Ascending aorta (tissue), 2 donors: Measurements from ENCODE around the gene PTPRA. TPM values are rescaled to one million over a fixed set of nuclear protein-coding genes. Genes with fewer than 3 reads are reported as not detected.
"Not testable (repeated sequence)": the region's sequence is repeated elsewhere in the genome, so short reads cannot be mapped to it uniquely, and the experiment has no call there.

ENCODE experiments used
- DNase-seq, 2 donors: peaks; one replicate each; pipeline ENCODE4 v3.0.0-alpha.2; 2019; ENCODE audit warnings: low spot score in 2 of 2
- H3K27ac ChIP-seq, 2 donors: fragments of 200-600 bp; sonication (generic); one replicate each; pipeline ENCODE4 v1.5.1; 2016 to 2017; ENCODE audit warnings: mild to moderate bottlenecking in 1 of 2
- H3K27me3 ChIP-seq: fragments of 200-600 bp; sonication (generic); one replicate; pipeline ENCODE4 v1.5.1; 2017
- H3K36me3 ChIP-seq, 2 donors: fragments of 200-600 bp; sonication (generic); one replicate each; pipeline ENCODE4 v1.5.1; 2016
- H3K4me1 ChIP-seq, 2 donors: fragments of 200-600 bp; sonication (generic); one replicate each; pipeline ENCODE4 v1.5.1; 2016 to 2017; ENCODE audit warnings: mild to moderate bottlenecking in 1 of 2
- H3K4me3 ChIP-seq, 2 donors: fragments of 200-600 bp; sonication (generic); one replicate each; pipeline ENCODE4 v1.5.1; 2016 to 2017; ENCODE audit warnings: mild to moderate bottlenecking in 1 of 2
- H3K9me3 ChIP-seq, 2 donors: fragments of 200-600 bp; sonication (generic); one replicate each; pipeline ENCODE4 v1.5.1; 2016
- CTCF ChIP-seq, 3 experiments: fragments of 200-600 bp in 2 of 3; fragments of 450-650 bp in 1 of 3; sonication (generic) in 2 of 3; IDR thresholded peaks; one replicate each; pipeline ENCODE4 v1.5.1; 2016 to 2019; ENCODE audit warnings: antibody characterized with exemption in 3 of 3, mild to moderate bottlenecking in 1 of 3, moderate library complexity in 1 of 3
- intact Hi-C: fragments of 100-400 bp; cut with DNase I; formaldehyde crosslinking; loops from one replicate; pipeline ENCODE4 v1.15.1; 2023
- total RNA-seq: library from RNA; depleted of rRNA; stranded (reverse); fragments of >200 nt; gene quantifications from one replicate; pipeline ENCODE4 v1.1.0, GENCODE V29; 2016

Gene PTPRA
- total RNA-seq, 1 donor from 2014 or later: 24.2 TPM

GRCh38 chr20:3071610-3072529, 198.6 kb downstream of the PTPRA start, which contains the start of gene OXT:
Gene OXT, plus strand, starts transcription at chr20:3071620. Its CDS starts 36 bp downstream, at chr20:3071656.
- intact Hi-C loops: no loop called here
- Histone ChIP-seq H3K9me3 (no peaks in the 10 kb centered on the region), H3K27ac (no peak within 1 kb of the TSS), H3K4me1 (peaks cover 0 to 6% of the 10 kb centered on the region in 2 donors), H3K27me3 (no peaks in the 10 kb centered on the region), H3K4me3 (peak within 1 kb of the TSS; percentile 61 to 62), H3K36me3 (no peaks in the 10 kb centered on the region)
- DNase-seq: no peak
- no peak for TF ChIP-seq CTCF (IDR thresholded peaks at IDR 0.05)

GRCh38 chr20:3072530-3073250, 199.4 kb downstream of the PTPRA start:
- Histone ChIP-seq H3K27ac (no peak overlapping the region), H3K36me3 (no peaks in the 10 kb centered on the region), H3K4me3 (peak overlapping the region; percentile 61 to 62), H3K27me3 (no peaks in the 10 kb centered on the region), H3K4me1 (peaks cover 0 to 6% of the 10 kb centered on the region in 2 donors), H3K9me3 (no peaks in the 10 kb centered on the region)
- no peak for TF ChIP-seq CTCF (IDR thresholded peaks at IDR 0.05)
- no peak for DNase-seq
- intact Hi-C loops: no loop called here

- DNase-seq, H3K27ac ChIP-seq, H3K9me3 ChIP-seq, intact Hi-C loops, H3K27me3 ChIP-seq, H3K4me3 ChIP-seq, H3K36me3 ChIP-seq, H3K4me1 ChIP-seq: not testable (repeated sequence)
Observed at GRCh38 chr20:3073251-3073643, 200.0 kb downstream of the PTPRA start.

GRCh38 chr20:3074812-3075211, 201.5 kb downstream of the PTPRA start:
- DNase-seq: no peak
- no peaks in the 10 kb centered on the region for H3K27me3 ChIP-seq

GRCh38 chr20:3075315-3075714, 202.0 kb downstream of the PTPRA start:
- intact Hi-C loops, H3K9me3 ChIP-seq, H3K36me3 ChIP-seq, H3K27me3 ChIP-seq, H3K4me3 ChIP-seq, H3K4me1 ChIP-seq, DNase-seq, H3K27ac ChIP-seq: not testable (repeated sequence)

More at GRCh38 chr20:3074812-3075211, 201.5 kb downstream of the PTPRA start:
- no peak for TF ChIP-seq CTCF (IDR thresholded peaks at IDR 0.05)
- H3K4me1 ChIP-seq: peaks cover 0 to 6% of the 10 kb centered on the region in 2 donors
- H3K4me3 ChIP-seq: no peak overlapping the region
- no peaks in the 10 kb centered on the region for H3K9me3 ChIP-seq
- intact Hi-C loops: no loop called here
- H3K36me3 ChIP-seq: no peaks in the 10 kb centered on the region
- no peak overlapping the region for H3K27ac ChIP-seq

GRCh38 chr20:3077618-3078134, 204.4 kb downstream of the PTPRA start:
- DNase-seq: no peak
- TF ChIP-seq CTCF (IDR thresholded peaks at IDR 0.05): no peak

More at GRCh38 chr20:3077618-3078134, 204.4 kb downstream of the PTPRA start:
- intact Hi-C loops: no loop called here
- H3K4me1 ChIP-seq: no peaks in the 10 kb centered on the region
- no peak overlapping the region for H3K4me3 ChIP-seq
- no peak overlapping the region for H3K27ac ChIP-seq
- H3K27me3 ChIP-seq: peaks cover 7% of the 10 kb centered on the region
- no peaks in the 10 kb centered on the region for H3K9me3 ChIP-seq
- no peaks in the 10 kb centered on the region for H3K36me3 ChIP-seq
